ENCODE data around the gene WDR45B.

Gene WDR45B

DNA sequence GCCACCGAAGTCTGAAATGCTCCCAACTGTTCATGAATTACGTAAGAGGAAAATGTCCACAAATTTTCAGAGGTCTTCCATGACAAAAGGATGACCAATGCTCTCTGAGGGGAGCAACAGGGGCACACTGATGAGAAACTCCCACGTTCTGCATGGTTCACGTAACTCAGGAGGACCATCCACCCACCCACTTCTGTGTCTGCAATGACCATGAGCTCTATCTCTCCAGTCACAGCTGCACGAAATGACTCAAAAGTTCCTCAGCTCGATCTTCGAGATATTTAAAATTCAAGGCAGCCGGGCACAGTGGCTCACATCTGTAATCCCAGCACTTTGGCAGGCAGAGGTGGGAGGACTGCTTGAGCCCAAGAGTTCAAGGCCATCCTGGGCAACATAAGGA, 15.8 kb downstream of the WDR45B start:
- DNase-seq (ENCODE audit: low read depth): peak; percentile 79
- H3K4me3 ChIP-seq (ENCODE audit: control insufficient read depth, low read depth, low read length): no peak overlapping the region
- no peak for TF ChIP-seq CTCF (conservative IDR thresholded peaks at IDR 0.05; ENCODE audit: control insufficient read depth, insufficient read depth, low read depth, low read length)

DNA sequence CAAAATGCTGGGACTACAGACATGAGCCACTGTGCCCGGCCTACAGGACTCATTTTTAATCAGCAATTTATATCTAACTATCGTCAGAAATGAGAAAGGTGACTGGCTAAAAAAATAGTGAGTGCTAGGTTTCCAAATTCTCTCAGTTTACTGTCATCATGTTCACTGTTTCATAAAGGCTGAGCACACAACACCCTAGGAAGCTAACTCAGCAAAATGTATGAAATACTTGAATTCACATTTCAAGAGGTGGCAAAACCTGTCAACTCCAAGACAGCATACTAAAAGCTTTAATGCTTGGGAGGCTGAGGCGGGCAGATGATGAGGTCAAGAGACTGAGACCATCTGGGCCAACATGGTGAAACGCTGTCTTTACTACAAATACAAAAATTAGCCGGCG, 16.7 kb downstream of the WDR45B start:
- no peak for TF ChIP-seq CTCF (conservative IDR thresholded peaks at IDR 0.05; ENCODE audit: control insufficient read depth, insufficient read depth, low read depth, low read length)
- no peak overlapping the region for H3K4me3 ChIP-seq (ENCODE audit: control insufficient read depth, low read depth, low read length)

DNA sequence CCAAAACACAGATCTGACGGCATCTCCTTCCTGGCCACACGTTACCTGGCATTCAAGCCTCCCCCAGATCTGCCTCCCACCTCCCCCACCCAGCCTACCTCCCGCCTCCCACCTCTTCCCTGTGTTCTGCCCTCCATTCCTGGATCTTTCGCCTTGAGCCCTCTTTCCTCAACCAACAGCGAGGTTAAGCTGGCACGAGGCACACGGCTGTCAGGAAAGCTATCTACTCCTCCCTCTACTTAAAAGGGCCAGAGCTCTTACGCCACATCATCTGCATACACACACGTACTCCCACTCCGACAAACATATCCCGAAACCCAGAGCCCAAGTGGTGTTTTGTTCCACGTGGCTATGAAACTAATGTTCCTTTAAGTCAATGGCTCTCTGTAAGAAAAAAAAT, 18.0 kb downstream of the WDR45B start:
- no peak for TF ChIP-seq CTCF (conservative IDR thresholded peaks at IDR 0.05; ENCODE audit: control insufficient read depth, insufficient read depth, low read depth, low read length)
- H3K4me3 ChIP-seq (ENCODE audit: control insufficient read depth, low read depth, low read length): no peak overlapping the region
- no peak for DNase-seq (ENCODE audit: low read depth)

More for the DNA sequence above, 16.7 kb downstream of the WDR45B start:
- no peak for DNase-seq (ENCODE audit: low read depth)

DNA sequence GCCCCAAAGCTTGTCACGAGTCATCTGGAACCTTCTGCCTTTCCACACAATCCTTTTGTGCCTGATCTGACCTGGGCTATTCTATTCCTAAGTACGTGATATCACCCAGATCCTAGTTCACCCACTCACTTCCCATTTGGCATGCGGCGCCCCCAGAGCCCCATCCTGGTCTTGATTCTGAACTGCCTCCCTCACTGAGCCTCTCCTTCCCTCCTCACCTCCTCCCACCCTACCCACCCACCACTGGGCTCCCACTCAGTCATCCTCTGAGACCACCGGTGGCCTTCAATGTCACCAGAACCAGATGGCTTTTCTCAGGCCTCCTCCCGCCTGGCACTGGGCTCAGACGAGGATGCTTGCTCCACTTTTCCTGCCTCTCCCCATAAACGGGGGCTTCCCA, 18.5 kb downstream of the WDR45B start:
- H3K4me3 ChIP-seq (ENCODE audit: control insufficient read depth, low read depth, low read length): no peak overlapping the region
- no peak for DNase-seq (ENCODE audit: low read depth)
- TF ChIP-seq CTCF (conservative IDR thresholded peaks at IDR 0.05; ENCODE audit: control insufficient read depth, insufficient read depth, low read depth, low read length): no peak

DNA sequence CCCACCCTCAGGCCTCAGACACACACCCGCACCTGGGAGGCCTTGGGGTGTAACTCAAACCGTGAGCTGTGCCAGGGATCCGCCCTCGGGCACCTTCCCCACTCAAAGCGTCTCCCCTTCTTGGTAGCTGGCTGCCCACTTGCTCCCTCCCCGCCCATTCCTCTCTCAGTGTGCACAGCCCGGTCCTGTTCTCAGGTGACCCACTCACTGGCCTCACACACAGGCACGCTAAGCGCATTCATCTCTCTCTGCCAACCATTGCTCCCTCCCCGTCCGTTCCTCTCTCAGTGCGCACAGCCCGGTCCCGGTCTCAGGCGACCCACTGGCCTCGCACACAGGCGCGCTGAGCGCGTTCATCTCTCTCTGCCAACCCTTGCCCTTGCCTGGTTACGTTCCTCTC, 20.8 kb downstream of the WDR45B start:
- no peak overlapping the region for H3K4me3 ChIP-seq (ENCODE audit: control insufficient read depth, low read depth, low read length)
- no peak for DNase-seq (ENCODE audit: low read depth)
- TF ChIP-seq CTCF (conservative IDR thresholded peaks at IDR 0.05; ENCODE audit: control insufficient read depth, insufficient read depth, low read depth, low read length): no peak

DNA sequence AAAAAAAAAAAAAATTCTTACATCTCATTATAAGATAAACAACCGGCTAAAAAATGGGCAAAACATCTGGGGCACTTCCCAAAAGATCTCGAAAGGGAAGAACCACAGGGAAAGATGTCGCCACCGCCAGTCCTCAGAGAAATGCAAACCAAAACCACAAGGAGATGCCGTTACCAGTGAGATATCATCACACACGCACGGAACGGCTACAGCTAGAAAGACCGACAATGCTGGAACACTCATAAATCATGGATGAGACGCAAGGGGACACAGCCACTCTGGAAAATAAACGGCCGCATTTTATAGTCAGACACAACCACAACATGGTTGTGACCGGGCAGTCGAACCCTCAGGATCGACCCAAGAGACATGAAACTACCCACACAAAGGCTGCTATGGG, 24.5 kb downstream of the WDR45B start:
- no peak for DNase-seq (ENCODE audit: low read depth)
- TF ChIP-seq CTCF (conservative IDR thresholded peaks at IDR 0.05; ENCODE audit: control insufficient read depth, insufficient read depth, low read depth, low read length): no peak
- H3K4me3 ChIP-seq (ENCODE audit: control insufficient read depth, low read depth, low read length): no peak overlapping the region

- H3K4me3 ChIP-seq (ENCODE audit: control insufficient read depth, low read depth, low read length): no peak overlapping the region
- TF ChIP-seq CTCF (conservative IDR thresholded peaks at IDR 0.05; ENCODE audit: control insufficient read depth, insufficient read depth, low read depth, low read length): no peak
- no peak for DNase-seq (ENCODE audit: low read depth)
Measured at GRCh38 chr17:82619641-82620040, 28.6 kb downstream of the WDR45B start.

Data from fibroblast of mammary gland (primary cell).